GM19468 (cell line): Measurements from ENCODE around the gene DIP2B.

Experiments
- ATAC-seq: cut with Tn5 transposase; IDR thresholded peaks from one replicate; pipeline ENCODE4 v1.9.1; 2021; ENCODE audit warnings: mild to moderate bottlenecking, moderate library complexity, moderate number of reproducible peaks; ENCODE audit not compliant: unreplicated experiment; ENCODE audit errors: extremely low read depth

The DIP2B gene

DNA sequence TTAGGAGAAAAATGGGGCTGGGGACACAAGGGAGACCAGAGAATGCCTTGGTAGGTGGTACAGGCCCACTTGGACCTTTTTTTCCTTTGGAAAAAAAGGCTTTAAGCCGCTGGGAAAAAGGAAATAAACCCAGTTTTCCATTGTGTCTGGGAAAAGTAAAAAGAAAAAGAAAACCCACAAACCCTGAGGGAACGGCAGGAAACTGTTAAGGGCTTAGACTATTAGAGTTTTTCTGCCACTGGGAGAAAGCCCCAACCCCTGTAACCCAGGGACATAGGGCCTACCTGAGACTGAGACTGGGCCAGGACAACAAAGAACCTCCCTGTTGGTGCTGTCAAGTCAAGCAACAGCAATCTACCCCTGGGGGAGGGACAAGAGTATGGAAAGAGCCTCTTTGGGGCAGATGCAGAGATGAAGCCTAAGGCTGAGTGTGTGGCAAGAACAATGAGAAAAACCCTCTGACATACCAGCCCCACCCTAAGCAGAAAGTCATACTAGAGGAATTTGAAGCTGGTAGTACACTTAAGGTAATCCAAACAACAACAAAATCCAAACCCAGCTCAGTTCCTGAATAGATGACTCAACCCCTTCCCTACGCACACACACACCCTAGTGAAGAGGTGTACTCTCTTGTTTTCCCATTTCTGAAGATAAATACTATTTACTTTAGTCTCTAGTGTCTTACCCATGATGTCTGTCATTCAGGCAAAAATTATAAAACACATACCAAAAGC, 281.9 kb downstream of the DIP2B start:
- ATAC-seq = no peak

DNA sequence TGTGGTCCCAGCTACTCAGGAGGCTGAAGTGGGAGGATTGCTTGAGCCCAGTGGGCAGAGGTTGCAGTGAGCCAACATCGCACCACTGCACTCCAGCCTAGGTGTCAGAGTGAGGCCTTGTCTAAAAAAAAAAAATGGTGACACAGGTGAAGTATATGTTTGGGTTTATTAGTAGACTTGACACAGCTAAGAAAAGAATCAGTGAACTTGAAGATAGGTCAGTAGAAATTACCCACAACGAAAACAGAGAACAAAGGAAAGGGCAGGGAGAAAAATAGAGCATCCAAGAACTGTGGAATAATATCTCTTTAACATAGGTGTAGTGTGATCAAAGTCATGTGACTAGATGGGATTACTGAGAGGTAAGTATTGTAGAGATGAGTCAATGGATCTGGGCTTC, 282.8 kb downstream of the DIP2B start:
- no peak for ATAC-seq

DNA sequence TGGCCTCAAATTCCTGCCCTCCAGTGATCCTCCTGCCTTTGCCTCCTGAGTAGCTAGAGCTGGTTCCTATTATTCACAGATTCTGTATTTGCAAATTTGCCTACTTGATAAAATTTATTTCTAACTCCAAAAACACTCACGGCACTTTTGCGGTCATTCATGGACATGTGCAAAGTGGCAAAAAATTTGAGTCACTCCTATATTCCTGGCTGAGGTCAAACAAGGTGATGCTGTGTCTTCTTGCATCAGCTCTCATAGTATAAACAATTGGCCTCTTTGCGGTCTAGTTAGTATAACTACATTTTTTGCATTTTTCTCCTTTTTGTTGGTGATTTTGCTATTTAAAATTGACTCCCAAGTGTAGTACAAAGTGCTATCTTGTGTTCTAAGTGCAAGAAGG, 283.8 kb downstream of the DIP2B start:
- ATAC-seq = no peak

DNA sequence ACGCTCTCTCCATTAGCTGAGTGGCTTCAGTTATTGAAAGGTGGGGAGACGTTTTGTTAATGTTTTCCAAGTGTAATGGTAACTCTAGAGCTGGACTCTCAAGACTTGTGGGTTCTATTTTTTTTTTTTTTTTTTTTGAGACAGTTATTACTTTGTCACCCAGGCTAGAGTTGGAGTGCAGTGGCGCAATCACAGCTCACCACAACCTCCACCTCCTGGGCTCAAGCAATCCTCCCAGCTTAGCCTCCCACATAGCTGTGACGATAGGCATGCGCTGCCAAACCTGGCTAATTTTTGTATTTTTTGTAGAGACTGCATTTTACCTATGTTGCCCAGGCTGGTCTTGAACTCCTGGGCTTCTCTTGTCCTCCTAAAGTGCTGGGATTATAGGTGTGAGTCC, 285.3 kb downstream of the DIP2B start:
- no peak for ATAC-seq
